Measurements from ENCODE around the gene PARM1.

The PARM1 gene

DNA sequence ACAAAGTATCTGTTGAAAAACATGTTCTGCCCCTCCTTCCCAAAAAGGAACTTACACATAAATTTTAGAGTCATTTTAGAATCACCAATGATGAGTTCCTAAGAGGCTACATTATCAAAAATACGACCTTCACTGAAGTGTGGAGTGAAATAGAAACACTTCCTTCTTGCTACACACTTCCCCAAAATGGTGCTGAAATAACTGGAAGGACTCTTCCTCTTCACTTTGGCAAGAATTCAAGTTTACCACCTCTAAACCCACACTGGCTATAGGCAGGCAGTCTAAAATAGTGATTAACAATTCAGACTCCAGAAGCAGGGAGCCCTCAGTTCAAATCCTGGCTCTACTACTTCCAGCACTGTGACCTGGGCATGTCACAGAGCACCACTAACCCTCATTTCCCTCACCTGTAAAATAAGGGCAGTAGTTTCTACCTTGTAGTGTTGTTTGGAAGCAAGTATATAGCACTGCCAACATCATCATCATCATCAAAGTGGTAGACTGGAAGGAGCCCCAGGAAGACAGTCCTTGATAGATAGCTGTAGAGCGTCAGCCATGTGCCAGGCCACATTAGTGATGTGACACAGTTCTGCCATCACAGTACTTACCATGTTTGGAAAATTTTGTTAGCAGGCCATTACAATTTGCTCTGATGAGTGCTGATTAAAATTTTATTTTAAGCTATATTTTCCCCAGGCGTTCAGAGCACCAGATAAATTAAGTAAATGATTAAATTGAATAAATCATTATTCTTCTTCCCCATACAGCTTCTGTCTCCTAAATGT is 103.3 kb downstream of the PARM1 start:
- peak; percentile 28 for DNase-seq

- DNase-seq: no peak
Measured at GRCh38 chr4:75037252-75037651, 104.3 kb downstream of the PARM1 start.

DNA sequence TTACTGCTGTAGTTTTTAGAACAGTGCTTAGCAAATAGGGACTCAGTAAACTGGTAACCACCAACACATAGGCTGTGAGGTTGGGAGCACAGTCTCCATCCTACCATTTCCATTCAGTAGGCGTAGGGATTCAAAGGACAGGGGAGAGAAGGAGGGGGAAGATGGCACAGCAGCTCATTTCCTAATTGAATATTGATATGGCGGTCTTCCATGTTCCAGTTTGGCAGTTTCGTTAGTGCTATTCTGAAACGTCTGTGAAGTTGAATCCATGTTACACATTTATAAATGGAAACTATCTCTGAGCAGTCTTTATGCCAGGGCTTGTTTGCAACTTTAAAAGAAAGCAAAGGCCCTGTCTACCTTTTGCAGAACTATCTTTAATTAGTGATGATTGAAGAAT is 105.5 kb downstream of the PARM1 start:
- no peak for DNase-seq

DNA sequence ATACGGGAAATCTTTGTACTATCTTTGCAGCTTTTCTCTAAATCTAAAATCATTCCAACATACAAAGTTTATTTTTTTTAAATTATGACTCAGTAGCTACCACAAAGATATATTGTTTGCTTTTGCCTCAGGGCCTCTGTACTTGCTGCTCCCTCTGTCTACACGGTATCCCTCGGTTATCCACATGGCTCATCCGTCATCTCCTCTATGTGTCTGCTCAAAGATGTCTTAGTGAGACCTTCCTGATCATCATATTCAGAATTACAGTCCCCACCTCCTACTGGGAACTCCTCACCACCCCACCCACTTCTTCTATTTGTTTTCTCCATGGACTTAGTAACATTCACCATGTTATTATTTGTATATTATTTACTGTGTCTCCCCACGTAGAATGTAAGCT is 107.8 kb downstream of the PARM1 start:
- DNase-seq: no peak

- DNase-seq: no peak
Measured at GRCh38 chr4:75042601-75043208, 109.8 kb downstream of the PARM1 start.

- no peak for DNase-seq
Measured at GRCh38 chr4:75046226-75046625, 113.3 kb downstream of the PARM1 start.

DNA sequence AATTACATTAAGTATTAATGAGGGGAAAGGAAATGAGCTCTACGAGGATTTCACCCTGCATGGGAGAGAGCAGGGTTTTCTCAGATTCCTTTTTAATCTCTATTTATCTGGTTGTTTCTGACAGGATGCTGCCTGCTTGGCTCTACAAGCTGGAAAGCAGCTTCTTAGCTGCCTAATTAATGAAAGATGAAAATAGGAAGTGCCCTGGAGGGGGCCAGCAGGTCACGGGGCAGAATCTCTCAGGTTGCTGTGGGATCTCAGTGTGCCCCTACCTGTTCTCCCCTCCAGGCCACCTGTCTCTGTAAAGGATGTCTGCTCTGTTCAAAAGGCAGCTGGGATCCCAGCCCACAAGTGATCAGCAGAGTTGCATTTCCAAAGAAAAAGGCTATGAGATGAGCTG is 113.7 kb downstream of the PARM1 start:
- no peak for DNase-seq

GRCh38 chr4:75048208-75048879 is 115.4 kb downstream of the PARM1 start:
- DNase-seq: no peak

DNA sequence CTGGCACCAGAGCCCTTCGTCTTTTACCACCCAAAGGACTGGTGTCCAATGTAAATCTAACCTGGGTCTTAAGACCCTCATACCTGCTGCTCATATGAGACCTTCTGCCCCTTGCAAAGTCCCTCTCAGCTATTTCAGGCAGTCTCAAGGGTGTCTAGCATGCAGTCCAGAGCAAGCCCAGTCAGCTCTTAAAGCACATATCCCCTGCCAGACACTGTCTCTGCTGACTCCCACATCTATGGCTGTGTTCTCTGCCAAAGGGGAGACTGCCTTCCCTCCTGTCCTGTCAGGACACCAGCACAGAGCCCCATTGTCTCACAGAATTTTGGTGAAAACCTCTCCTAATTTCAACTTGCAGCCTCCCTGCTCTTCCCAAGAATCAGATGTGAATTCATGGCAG is 118.5 kb downstream of the PARM1 start:
- no peak for DNase-seq

DNA sequence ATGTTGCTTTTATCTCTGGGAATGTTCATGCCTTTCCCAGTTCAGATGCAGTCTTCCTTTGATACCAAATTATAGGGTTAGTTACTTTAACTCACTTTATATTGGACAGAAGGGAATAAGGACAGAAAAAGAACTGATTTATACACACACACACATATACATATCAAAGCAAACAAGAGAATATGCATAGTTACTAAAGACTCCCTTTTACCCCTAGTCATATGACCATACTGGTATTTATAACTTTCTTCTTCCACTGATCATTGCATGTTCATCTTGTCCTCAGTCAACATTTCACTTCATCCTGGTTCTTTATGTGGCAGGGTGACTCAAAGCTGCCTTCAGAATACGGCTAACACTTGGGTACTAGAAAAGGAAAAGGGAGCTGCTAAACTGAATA is 120.4 kb downstream of the PARM1 start:
- DNase-seq: no peak

- DNase-seq: no peak
Measured at GRCh38 chr4:75054078-75054477, 121.2 kb downstream of the PARM1 start.

DNA sequence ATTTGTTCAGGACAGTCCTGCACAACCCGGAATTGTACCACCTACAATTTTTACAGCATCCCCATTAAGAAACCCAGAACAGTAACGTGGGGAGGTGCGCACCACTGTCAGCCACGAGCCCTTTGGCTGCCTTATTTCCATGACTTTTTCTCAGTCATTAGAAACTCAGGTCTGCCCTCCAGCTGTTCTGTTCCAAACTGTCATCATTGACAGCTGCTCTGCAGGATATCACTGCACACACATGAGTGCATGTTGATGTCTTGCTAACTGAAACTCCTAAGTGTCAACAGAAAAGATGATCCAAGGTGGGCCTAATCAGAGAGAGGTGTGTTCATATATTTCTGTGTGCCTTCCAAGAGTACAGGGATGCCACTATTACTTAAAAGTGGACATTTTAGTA is 123.4 kb downstream of the PARM1 start:
- DNase-seq: no peak

GRCh38 chr4:75057369-75057768 is 124.5 kb downstream of the PARM1 start:
- DNase-seq: no peak

DNA sequence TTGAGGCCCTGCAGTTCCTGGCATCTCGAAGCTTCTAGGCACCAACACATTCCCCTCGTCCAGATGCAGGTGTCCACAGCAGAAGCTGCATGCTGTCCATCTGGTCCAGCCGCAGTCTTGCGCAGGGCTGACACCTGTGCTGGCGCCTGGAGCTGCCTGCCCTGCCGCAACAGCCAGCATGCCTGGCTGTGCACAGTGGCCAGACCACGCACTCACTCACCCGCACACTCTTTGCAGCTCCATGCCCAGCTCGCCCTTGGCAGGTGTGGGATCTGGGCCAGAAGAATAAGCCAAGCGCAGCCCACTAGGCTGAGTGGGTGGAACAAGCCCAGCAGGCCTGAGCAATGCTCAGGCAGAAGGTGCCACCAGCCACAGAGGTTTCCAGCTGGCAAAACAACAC is 125.6 kb downstream of the PARM1 start:
- DNase-seq: no peak

GRCh38 chr4:75063433-75063832 is 130.5 kb downstream of the PARM1 start:
- no peak for DNase-seq

GRCh38 chr4:75065909-75066308 is 133.0 kb downstream of the PARM1 start:
- DNase-seq: no peak

DNA sequence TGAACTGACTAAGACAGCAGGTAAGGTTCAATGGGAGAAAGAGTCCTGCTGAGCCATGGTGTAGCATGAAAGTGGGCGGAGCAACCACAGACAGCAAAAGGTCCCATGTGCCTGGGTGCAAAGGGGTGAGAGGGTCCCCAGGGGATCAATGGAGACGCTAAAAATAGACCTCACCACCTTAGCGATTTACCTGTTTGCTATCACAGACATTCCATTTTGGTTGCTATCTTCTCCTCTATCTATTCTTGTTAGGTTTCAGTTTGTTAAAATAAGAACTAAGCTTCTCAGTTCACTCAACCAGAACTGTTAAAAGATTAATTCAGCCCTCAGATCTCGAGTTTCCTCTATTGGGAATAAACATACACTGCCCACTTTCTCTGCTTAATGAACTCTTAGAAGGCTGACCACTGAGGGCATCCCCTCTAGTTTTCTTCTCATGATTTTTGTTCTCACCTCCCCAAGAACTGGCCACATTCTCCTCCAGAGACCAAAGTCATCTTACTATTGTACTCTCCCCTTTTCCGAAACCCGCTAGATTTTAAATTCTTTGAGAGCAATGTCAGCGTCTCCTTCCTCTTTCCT is 136.7 kb downstream of the PARM1 start:
- DNase-seq: no peak

DNA sequence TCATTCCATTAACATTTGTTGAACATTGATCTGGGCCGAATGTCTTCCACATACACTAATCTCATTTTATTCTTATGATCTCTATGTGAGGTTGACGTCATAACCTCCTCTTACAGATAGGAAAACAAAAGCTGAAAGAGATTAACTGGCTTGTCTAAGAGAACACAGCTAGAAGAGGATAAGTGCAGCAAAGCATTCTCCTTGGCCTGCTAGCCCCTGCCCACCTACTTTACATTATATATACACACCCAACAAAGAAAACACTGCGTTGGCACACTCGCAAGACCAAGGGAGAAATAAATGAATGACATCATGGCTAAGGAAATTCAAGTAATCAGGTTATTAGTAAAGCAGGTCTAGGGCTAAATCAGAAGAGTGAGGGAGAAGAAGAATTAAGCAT is 138.4 kb downstream of the PARM1 start:
- no peak for DNase-seq

DNA sequence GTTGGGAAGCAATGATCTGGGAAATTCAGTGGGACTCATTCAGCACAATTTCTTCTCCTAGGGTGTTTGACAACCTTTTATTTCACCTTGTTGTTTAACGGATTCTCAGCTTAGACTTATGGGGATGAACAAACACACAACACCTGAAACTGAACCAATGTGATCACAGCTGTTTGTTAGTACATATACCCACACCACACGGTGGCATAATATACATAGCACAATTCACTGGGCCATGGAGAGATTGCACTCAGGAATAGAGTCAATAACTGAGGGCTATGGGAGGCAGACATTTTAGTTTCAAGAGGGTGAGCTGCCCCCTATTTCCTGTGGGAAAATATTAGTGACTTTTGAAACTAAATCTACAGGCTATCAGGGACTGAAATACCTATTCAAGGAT is 148.0 kb downstream of the PARM1 start:
- DNase-seq: no peak

- no peak for DNase-seq
Measured at GRCh38 chr4:75081561-75081960, 148.6 kb downstream of the PARM1 start.

GRCh38 chr4:75087416-75087815 is 154.5 kb downstream of the PARM1 start:
- no peak for DNase-seq

DNA sequence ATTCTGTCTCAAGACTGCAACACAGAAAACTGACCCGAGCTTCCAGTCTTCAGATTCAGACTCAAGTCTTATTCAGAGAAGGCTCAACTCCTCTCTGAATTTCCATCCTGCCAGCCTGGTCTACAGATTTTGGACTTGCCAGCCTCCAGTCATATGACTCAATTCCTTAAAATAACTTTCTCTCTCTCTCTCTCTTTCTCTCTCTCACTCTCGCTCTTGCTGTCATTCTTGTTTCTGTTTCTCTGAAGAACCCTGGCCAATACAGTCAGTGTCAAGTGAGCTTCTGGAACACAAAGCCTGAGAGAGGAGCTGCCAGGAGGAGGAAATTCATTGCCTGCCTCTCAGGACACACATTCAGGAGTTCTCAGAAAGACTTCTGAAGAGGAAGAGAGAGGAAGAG is 154.9 kb downstream of the PARM1 start:
- no peak for DNase-seq

- no peak for DNase-seq
Measured at GRCh38 chr4:75089206-75089605, 156.3 kb downstream of the PARM1 start.

- DNase-seq: no peak
Measured at GRCh38 chr4:75099321-75099720, 166.4 kb downstream of the PARM1 start.
